GM12873 (cell line): Measurements from ENCODE around the gene BABAM2.

Experiments used
- CTCF ChIP-seq: IDR thresholded peaks from 2 replicates; pipeline ENCODE4 v1.5.1; 2012; ENCODE audit warnings: low read depth, mild to moderate bottlenecking, moderate library complexity, low read length, control low read depth; ENCODE audit not compliant: insufficient read depth; ENCODE audit errors: missing control alignments

The BABAM2 gene

GRCh38 chr2:28268386-28268785 is 377.9 kb downstream of the BABAM2 start:
- TF ChIP-seq CTCF: no peak

GRCh38 chr2:28269019-28269784 is 378.7 kb downstream of the BABAM2 start:
- no peak for TF ChIP-seq CTCF

GRCh38 chr2:28270456-28271152 is 380.1 kb downstream of the BABAM2 start:
- TF ChIP-seq CTCF: no peak

GRCh38 chr2:28271231-28271918 is 380.8 kb downstream of the BABAM2 start:
- TF ChIP-seq CTCF: no peak

GRCh38 chr2:28271919-28272250 is 381.4 kb downstream of the BABAM2 start:
- no peak for TF ChIP-seq CTCF

GRCh38 chr2:28273751-28274150 is 383.2 kb downstream of the BABAM2 start:
- no peak for TF ChIP-seq CTCF
